Mesendoderm (in vitro differentiated cells): Measurements from ENCODE around the gene ADCK1. TPM values are rescaled to one million over a fixed set of nuclear protein-coding genes. Genes with fewer than 3 reads are reported as not detected.

Experiments used
- DNase-seq: peaks from one replicate; pipeline ENCODE4 v3.0.0; 2013
- H2AK5ac ChIP-seq: 2 replicates; pipeline ENCODE4 v1.6.1; 2013; ENCODE audit warnings: low read length, inconsistent platforms
- H2BK120ac ChIP-seq: 2 replicates; pipeline ENCODE4 v1.6.1; 2013; ENCODE audit warnings: low read depth, mild to moderate bottlenecking, low read length, moderate library complexity, mixed read lengths
- H2BK15ac ChIP-seq: replicated peaks from 2 replicates; pipeline ENCODE4 v1.6.1; 2013; ENCODE audit warnings: low read depth, mild to moderate bottlenecking, moderate library complexity
- H2BK5ac ChIP-seq: 2 replicates; pipeline ENCODE4 v1.6.1; 2013; ENCODE audit warnings: low read length, inconsistent platforms
- H3K18ac ChIP-seq: 2 replicates; pipeline ENCODE4 v1.6.1; 2013; ENCODE audit warnings: mild to moderate bottlenecking, low read length, mixed read lengths
- H3K23ac ChIP-seq: one replicate; pipeline ENCODE4 v1.6.1; 2013; ENCODE audit warnings: low read length
- H3K27ac ChIP-seq: 2 replicates; pipeline ENCODE4 v1.5.1; 2013; ENCODE audit warnings: low read depth, mild to moderate bottlenecking, inconsistent platforms, low read length, moderate library complexity
- H3K27me3 ChIP-seq: 2 replicates; pipeline ENCODE4 v1.6.1; 2013; ENCODE audit warnings: low read length, control low read depth, mild to moderate bottlenecking, inconsistent platforms; ENCODE audit not compliant: insufficient read depth, poor library complexity
- H3K36me3 ChIP-seq: 2 replicates; pipeline ENCODE4 v1.6.1; 2013; ENCODE audit warnings: low read length, inconsistent platforms; ENCODE audit not compliant: control insufficient read depth, insufficient read depth
- H3K4ac ChIP-seq: one replicate; pipeline ENCODE4 v1.6.1; 2013; ENCODE audit warnings: low read depth, mild to moderate bottlenecking, low read length, moderate library complexity
- H3K4me1 ChIP-seq: 2 replicates; pipeline ENCODE4 v1.6.1; 2013; ENCODE audit warnings: low read depth, low read length, inconsistent platforms; ENCODE audit not compliant: control insufficient read depth
- H3K4me2 ChIP-seq: 2 replicates; pipeline ENCODE4 v1.6.1; 2013; ENCODE audit warnings: low read length
- H3K4me3 ChIP-seq: 2 replicates; pipeline ENCODE4 v1.5.1; 2013; ENCODE audit warnings: mild to moderate bottlenecking, low read length
- H3K56ac ChIP-seq: one replicate; pipeline ENCODE4 v1.6.1; 2013; ENCODE audit warnings: low read length
- H3K79me1 ChIP-seq: 2 replicates; pipeline ENCODE4 v1.6.1; 2013; ENCODE audit warnings: low read length, inconsistent platforms
- H3K79me2 ChIP-seq: 2 replicates; pipeline ENCODE4 v1.6.1; 2013; ENCODE audit warnings: mild to moderate bottlenecking, low read length; ENCODE audit not compliant: control insufficient read depth, insufficient read depth
- H3K9ac ChIP-seq: 2 replicates; pipeline ENCODE4 v1.6.1; 2013; ENCODE audit warnings: low read length, inconsistent platforms
- H4K5ac ChIP-seq: one replicate; pipeline ENCODE4 v1.6.1; 2013; ENCODE audit warnings: low read length
- H4K8ac ChIP-seq: one replicate; pipeline ENCODE4 v1.6.1; 2013; ENCODE audit warnings: low read depth, mild to moderate bottlenecking, control low read depth, low read length, moderate library complexity
- WGBS: extraction: QIAGEN DNeasy Blood & Tissue Kit; methylation state at CpG from one replicate; pipeline ENCODE4 v1.1.7; 2013; ENCODE audit warnings: low lambda C conversion rate, missing lambda C conversion rate; ENCODE audit not compliant: insufficient coverage; ENCODE audit errors: extremely low coverage; 5-methylcytosine and 5-hydroxymethylcytosine counted together
- small RNA-seq: library from polyadenylated mRNA; stranded (forward); fragments of <200 nt; extraction: miRNeasy Mini kit (QIAGEN cat#:217004); gene quantifications from one replicate; pipeline ENCODE3, GENCODE V24; 2013; ENCODE audit not compliant: insufficient read depth

Gene ADCK1

GRCh38 chr14:77976591-77976990 is 176.7 kb downstream of the ADCK1 start:
- no peaks in the 10 kb centered on the region for H3K27me3 ChIP-seq
- H3K23ac ChIP-seq, result no peak overlapping the region
- no peak overlapping the region for H4K5ac ChIP-seq
- H2BK5ac ChIP-seq, result no peak overlapping the region
- H3K9ac ChIP-seq, result no peak overlapping the region
- no CpG with 5 or more reads among the region's 2 CpGs for WGBS
- H3K18ac ChIP-seq, result no peak overlapping the region
- no peak overlapping the region for H3K4me2 ChIP-seq
- H2BK120ac ChIP-seq, result no peak overlapping the region
- no peak overlapping the region for H2BK15ac ChIP-seq
- no peak overlapping the region for H3K27ac ChIP-seq
- H3K4me3 ChIP-seq, result no peak overlapping the region
- no peaks in the 10 kb centered on the region for H3K79me1 ChIP-seq
- H2AK5ac ChIP-seq, result no peak overlapping the region
- H3K79me2 ChIP-seq, result no peaks in the 10 kb centered on the region
- no peak overlapping the region for H3K56ac ChIP-seq
- H3K36me3 ChIP-seq, result no peaks in the 10 kb centered on the region
- H4K8ac ChIP-seq, result no peak overlapping the region
- no peak overlapping the region for H3K4ac ChIP-seq
- DNase-seq, result no peak
- no peaks in the 10 kb centered on the region for H3K4me1 ChIP-seq

GRCh38 chr14:77979171-77979570 is 179.3 kb downstream of the ADCK1 start:
- no peaks in the 10 kb centered on the region for H3K4me1 ChIP-seq

GRCh38 chr14:77979666-77980351 is 179.9 kb downstream of the ADCK1 start:
- WGBS, result no CpG with 5 or more reads among the region's 14 CpGs
- H3K56ac ChIP-seq, result no peak overlapping the region
- no peak overlapping the region for H3K27ac ChIP-seq
- no peak overlapping the region for H2BK120ac ChIP-seq
- H3K4me1 ChIP-seq, result no peaks in the 10 kb centered on the region
- no peak overlapping the region for H3K18ac ChIP-seq
- H4K5ac ChIP-seq, result no peak overlapping the region
- no peaks in the 10 kb centered on the region for H3K79me2 ChIP-seq
- H3K9ac ChIP-seq, result no peak overlapping the region
- no peak overlapping the region for H4K8ac ChIP-seq
- H3K4me3 ChIP-seq, result no peak overlapping the region
- peak; percentile 77 for DNase-seq
- no peaks in the 10 kb centered on the region for H3K27me3 ChIP-seq
- no peak overlapping the region for H2BK15ac ChIP-seq
- no peaks in the 10 kb centered on the region for H3K79me1 ChIP-seq
- H3K23ac ChIP-seq, result no peak overlapping the region
- H3K4ac ChIP-seq, result no peak overlapping the region
- H3K36me3 ChIP-seq, result no peaks in the 10 kb centered on the region
- no peak overlapping the region for H3K4me2 ChIP-seq
- no peak overlapping the region for H2BK5ac ChIP-seq
- no peak overlapping the region for H2AK5ac ChIP-seq

More at GRCh38 chr14:77979171-77979570, 179.3 kb downstream of the ADCK1 start:
- no peak overlapping the region for H3K9ac ChIP-seq
- no peaks in the 10 kb centered on the region for H3K27me3 ChIP-seq
- no peak overlapping the region for H3K4ac ChIP-seq
- H3K56ac ChIP-seq, result no peak overlapping the region
- no peak overlapping the region for H2BK15ac ChIP-seq
- H4K5ac ChIP-seq, result no peak overlapping the region
- no peak overlapping the region for H3K4me2 ChIP-seq
- H3K23ac ChIP-seq, result no peak overlapping the region
- H3K79me2 ChIP-seq, result no peaks in the 10 kb centered on the region
- no peak overlapping the region for H2AK5ac ChIP-seq
- H3K4me3 ChIP-seq, result no peak overlapping the region
- DNase-seq, result no peak
- no peak overlapping the region for H2BK5ac ChIP-seq
- no peak overlapping the region for H4K8ac ChIP-seq
- H3K36me3 ChIP-seq, result no peaks in the 10 kb centered on the region
- H3K27ac ChIP-seq, result no peak overlapping the region
- no peak overlapping the region for H2BK120ac ChIP-seq
- H3K18ac ChIP-seq, result no peak overlapping the region
- WGBS, result no CpG with 5 or more reads among the region's 6 CpGs
- no peaks in the 10 kb centered on the region for H3K79me1 ChIP-seq

- Histone ChIP-seq H3K79me1 (no peaks in the 10 kb centered on the region), H2BK5ac (no peak overlapping the region), H3K23ac (no peak overlapping the region)
These were observed 180.8 kb downstream of the ADCK1 start for GRCh38 chr14:77980475-77981321.

More at GRCh38 chr14:77980475-77981321, 180.8 kb downstream of the ADCK1 start:
- Histone ChIP-seq H3K27ac (no peak overlapping the region), H3K27me3 (no peaks in the 10 kb centered on the region), H3K4me3 (peak overlapping the region; percentile 9), H4K5ac (no peak overlapping the region), H3K36me3 (no peaks in the 10 kb centered on the region), H3K56ac (peak overlapping the region; percentile 75), H2BK15ac (no peak overlapping the region), H3K18ac (no peak overlapping the region), H4K8ac (no peak overlapping the region), H2BK120ac (no peak overlapping the region), H3K4me2 (peak overlapping the region; percentile 77), H2AK5ac (no peak overlapping the region), H3K79me2 (no peaks in the 10 kb centered on the region), H3K9ac (peak overlapping the region; percentile 53), H3K4me1 (no peaks in the 10 kb centered on the region), H3K4ac (no peak overlapping the region)
- DNase-seq, result peak; percentile 57
- WGBS, result no CpG with 5 or more reads among the region's 45 CpGs

Small RNA genes lying within 50 kb of the gene (small RNA-seq; reads per million reads assigned to genes)
- gene RF00019, result not detected
